Measurements from ENCODE around the gene COL18A1.

The COL18A1 gene

DNA sequence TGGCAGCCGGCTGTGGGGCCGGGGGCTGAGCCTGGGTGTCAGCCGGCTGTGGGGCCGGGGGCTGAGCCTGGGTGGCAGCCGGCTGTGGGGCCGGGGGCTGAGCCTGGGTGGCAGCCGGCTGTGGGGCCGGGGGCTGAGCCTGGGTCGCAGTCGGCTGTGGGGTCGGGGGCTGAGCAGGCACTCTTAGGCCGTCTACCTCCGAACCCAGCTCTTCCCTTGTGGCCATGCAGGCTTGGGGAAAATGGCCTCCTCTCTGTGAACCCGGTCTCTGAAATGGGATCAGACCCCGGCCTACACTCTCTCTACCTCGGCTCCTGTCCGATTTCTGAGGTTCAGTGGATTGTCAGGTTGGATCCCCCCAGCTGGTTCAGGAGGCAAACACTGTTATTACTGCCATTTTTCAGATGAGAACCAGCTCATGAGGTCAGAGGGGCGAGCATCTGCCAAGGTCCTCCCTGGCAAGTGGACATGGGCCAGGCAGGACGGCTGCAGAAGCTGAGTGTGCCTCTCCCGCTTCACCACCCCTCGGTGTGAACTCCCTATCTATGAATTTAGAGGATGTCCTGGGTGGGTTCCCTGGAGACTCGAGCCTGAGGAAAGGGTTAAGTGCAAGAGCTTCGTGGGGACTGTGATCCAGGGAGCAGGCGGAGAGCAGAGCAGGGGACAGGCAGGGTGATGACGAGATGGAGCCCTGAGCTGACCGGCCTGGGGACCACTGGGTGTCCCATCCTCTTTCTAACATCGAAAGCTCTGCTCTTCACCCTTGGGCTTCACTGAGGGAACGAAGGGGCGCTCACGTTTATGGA, 10.9 kb upstream of the COL18A1 start:
- no peak overlapping the region for H3K27ac ChIP-seq
- DNase-seq (ENCODE audit: low read depth, low spot score) = no peak

DNA sequence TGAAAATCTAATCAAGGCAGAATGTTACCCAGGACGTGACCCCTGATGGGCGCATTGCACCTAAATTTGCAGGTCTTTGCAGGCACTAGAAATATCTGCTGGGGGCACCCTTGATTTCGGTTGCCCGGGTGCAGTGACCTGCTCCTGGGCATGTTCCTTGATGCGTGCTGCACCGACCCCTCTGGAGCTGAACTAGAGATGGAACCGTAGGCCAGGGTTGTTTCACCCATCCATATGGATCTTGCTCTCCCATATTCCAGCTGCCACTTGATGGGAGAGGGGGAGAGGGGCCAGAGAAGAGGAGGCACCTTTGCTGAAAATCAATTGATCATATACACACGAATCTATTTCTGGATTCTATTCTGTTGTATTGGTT, 8.4 kb upstream of the COL18A1 start:
- H3K27ac ChIP-seq = no peak overlapping the region
- no peak for DNase-seq (ENCODE audit: low read depth, low spot score)

DNA sequence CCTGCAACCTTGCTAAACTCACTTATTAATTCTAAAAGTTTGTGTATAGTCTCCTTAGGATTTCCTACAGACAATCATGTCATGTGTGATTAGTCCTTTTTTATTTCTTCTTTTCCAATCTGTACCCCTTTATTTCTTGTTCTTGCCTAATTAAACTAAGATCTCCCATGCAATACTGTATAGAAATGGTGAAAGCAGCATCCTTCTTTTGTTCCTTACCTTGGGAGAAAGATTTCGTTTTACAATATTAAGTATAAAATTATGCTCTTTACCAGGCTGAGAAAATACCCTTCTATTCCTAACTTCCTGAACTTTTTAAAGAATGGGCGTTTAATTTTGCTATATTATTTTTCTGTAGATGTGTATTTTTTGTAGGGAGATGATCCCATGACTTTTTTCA, 7.6 kb upstream of the COL18A1 start:
- DNase-seq (ENCODE audit: low read depth, low spot score) = no peak
- no peak overlapping the region for H3K27ac ChIP-seq

DNA sequence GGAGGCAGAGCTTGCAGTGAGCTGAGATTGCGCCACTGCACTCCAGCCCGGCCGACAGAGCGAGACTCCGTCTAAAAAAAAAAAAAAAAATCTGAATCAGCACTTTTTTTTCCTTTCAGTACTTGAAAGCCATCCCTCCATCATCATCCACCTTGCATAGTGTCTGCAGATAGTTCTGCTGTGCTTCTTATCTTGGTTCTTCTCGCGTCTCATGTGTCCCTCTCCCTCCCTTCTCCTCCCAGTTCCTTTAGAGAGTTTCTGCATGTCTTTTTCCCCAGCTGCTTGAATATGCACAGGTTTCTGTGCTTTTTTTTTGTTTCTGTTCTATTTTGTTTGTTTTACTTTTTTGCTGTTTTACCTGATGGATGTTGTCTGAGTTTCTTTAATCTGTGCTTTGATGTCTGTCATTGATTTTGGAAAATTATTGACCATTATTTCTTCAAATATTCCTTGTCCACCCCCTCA, 3.9 kb upstream of the COL18A1 start:
- DNase-seq (ENCODE audit: low read depth, low spot score) = no peak
- no peak overlapping the region for H3K27ac ChIP-seq

DNA sequence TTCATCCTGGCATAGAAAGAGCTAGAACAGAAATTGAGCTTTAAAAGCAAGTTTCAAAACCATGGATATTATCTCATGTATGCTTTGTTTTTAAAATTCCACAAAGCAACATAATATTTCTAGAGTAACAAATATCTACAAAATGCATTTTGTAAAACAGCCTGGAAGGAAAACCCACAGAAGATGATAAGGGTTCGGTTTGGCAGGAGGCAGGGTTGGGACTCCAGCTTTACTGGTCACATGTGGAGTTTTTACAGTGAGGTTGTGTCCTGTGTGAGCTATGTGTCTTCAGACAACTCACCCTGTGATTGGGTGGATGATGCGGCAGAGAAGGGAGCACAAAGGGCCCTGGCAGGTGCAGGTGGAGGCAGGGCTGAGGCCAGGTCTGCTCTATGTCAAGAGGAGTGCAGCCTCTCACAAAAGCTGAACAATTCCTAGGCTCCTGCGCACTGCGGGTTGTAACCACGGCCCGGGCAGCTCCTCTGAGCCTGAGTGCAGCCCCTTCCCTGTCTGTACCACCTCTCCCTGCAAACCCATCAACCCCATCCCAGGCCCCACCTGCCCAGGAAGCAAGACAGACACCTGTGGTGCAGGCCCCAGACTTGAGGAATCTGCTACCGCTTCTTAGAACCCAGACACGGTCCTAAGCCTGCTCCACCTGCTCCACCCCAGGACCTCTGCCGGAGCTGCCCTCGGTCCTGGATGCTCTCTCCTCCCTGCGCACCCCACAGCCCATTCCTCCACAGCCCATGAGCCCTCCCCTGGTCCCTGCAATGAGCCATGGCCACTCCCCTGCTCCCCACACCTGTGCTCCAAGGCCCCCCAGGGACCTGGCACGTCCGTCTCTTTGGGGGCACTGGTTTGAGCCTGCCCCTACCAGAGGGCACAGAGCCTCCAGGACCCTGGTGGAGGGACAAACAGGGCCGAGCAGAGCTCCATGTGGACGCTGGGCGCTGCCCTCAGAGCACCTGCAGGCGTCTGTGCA, 2.8 kb upstream of the COL18A1 start:
- H3K27ac ChIP-seq = no peak overlapping the region
- no peak for DNase-seq (ENCODE audit: low read depth, low spot score)

DNA sequence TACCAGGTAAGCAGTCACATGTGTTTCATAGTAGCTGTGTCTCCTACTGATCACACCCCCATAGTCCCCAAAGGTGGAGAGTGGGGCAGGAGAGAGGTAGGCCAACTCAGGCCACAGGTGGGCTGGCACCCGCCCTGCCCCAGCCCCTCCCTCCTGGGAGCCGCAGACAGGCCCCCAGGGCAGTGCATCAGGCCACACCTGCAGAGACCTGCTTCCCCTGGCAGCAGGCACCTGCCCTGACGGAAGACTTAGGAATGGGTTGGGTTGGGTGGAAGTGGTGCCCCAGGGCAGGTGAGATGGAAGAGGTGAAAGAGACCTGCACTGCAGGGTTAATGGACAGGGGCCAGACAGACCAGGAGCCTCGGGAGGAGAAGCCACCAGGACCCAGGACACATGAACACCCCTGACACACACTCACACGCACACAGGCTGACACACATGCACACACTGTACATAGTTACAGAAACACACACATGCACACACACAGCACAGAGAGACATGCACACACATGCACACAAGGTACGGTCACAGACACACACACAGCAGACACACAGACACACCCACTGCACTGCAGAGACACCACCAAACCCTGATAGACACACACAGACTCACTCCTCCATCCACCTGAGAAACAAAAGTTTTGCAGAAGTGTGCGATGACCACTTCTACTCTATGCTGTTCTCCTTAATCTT, 1.7 kb upstream of the COL18A1 start:
- peak overlapping the region; percentile 45 for H3K27ac ChIP-seq
- peak; percentile 61 for DNase-seq (ENCODE audit: low read depth, low spot score)

DNA sequence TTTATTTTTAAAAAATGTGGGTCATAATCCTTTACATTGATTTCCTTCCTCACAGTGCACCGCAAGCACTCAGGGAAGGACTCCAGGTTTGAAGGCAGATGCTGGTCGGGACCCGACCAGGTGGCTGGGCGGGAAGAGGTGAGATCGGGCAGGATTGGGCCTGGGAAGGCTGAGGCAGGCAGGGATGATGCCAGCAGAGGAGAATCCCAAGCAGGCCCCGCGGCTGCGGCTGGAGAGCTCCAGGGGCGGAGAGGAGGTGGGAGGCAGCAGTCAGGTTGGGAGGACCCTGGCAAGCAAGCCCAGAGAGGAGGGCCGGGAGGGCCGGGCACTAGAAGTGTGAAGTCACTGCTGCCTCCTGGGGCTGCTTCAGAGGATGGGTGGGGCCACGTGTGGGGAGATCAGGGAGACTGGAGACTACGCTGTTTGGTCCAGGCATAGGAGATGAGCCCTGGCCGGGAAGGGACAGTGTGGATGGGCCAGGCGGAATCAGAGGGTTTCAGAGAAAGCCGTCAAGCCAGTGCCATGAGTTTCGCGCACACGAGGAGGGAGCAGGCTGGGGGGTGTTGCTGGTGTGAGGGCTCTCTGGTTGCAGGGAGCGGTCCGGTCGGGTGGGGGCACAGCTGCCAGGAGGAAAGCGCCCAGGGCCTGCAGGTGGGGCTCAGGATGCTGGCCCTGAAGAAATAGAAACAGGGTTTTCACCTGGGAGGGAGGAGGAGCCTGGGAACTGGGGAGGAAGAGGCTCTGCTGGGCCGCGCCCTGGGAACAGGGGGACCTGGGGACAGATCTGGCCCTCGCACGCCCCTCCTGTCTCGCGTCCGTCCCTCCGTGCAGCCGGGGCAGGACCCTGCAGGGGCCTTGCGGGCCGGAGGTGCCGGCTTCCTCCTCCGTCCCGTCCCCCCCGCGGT, 888 bp upstream of the COL18A1 start:
- DNase-seq (ENCODE audit: low read depth, low spot score) = peak; percentile 10
- peak overlapping the region; percentile 45 for H3K27ac ChIP-seq

DNA sequence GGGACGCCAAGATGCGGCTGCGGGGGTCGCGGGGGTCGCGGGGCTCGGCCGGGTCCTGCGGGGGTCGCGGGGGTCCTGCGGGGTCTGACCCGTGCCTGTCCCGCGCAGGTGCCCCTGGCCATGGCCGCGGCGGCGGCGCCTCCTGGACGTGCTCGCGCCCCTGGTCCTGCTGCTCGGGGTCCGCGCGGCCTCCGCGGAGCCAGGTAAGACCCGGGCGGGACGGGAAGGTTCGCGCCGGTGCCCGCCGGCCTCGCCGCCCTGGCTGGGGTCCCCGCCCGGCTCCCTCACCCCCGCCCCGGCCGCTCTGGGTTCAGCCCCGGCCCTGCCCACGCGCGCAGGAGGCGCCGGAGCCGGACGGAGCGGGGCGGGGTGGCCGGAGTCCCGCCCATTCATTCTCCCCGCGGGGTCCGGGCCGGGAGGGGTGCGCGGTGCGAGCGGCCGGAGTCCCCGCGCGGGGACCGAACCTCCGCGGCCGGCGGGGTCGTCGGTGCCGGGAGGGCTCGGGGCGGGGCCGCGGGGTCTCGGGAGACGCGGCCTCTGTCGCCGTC, 380 bp downstream of the COL18A1 start:
- DNase-seq (ENCODE audit: low read depth, low spot score) = no peak
- no peak overlapping the region for H3K27ac ChIP-seq

DNA sequence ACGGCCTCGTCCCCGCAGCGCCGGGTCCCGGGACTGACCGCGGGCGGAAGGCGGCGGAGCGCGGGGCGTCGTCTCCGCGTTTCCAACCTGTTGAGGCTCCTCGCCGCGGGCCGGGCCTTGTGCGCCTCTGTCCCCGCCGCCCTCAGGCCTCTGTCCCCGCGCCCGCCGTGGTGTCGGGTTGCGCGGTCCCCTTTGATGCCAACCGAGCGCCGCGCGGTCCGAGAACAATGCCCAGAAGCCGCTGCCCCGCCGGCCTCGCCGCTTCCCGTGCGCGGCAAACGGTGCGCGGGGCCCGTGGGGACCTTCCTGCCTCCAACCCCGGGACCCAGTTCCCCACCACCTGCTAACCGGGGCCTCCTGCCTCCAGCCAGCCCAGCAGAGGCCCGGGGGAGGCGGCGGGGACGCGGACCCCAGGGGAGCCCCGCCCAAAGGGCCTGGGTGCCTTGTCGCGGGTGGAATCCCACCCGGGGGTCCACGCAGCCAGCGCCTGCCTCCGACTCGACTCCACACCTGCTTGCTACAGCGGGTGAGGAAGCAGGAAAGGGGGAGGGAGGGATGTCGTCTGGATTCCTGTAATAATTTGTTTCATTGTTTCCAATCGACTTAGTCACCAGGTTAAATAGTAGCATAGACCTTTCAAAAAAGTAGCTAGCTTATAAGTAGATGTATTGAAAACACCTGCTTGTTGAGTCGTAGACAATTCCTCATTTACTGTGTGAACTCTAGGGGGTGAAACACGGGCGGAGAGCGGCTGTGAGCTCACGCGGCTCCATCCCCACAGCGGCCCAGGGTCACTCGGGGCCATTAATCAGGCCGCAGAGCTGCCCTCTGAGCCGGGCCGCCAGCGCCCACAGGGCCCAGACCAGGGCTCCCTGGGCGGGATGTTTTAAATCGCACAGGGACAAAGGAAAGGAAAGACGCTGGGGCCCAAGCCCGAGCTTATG, 1.1 kb downstream of the COL18A1 start:
- no peak for DNase-seq (ENCODE audit: low read depth, low spot score)
- no peak overlapping the region for H3K27ac ChIP-seq

DNA sequence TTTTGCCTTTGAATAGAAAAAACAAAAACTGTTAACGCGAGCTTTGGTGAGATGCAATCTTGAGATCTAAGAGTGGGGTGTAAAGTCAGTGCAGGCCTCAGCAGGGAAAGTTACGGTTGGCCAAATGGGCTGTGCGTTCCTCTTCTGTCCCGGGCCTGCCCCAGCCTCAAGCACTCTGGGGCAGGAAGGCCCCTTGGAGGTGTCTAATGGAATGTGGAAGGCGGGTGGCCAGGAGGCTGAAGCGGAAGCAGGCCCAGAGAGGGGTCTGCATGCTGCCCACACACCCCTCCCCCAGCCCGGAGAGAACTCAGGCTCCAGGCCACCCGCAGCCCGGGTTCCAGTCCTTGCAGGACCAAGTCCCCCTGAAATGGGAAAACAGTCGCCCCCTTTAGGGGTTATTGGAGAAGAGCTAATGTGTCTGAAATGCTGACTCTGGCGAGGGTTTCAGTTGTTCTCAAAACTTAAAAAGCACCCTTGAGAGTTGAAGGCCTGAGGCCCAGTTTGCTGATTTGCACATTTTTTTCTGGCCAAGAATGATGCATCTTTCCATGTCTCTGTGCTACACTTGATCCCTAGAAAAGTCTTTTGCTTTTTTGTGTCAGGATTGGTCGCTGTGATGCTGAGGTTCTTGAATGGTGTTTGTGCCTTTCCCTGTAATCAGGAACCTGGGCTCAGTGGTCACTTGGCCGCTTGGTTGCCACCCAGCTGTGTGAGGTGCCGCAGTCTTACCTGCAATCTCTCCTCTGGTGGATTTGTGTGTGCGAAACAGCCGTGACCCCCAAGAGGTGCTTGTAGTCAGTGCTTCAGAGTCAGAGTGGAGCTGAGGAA, 2.0 kb downstream of the COL18A1 start:
- H3K27ac ChIP-seq = no peak overlapping the region
- DNase-seq (ENCODE audit: low read depth, low spot score) = no peak

DNA sequence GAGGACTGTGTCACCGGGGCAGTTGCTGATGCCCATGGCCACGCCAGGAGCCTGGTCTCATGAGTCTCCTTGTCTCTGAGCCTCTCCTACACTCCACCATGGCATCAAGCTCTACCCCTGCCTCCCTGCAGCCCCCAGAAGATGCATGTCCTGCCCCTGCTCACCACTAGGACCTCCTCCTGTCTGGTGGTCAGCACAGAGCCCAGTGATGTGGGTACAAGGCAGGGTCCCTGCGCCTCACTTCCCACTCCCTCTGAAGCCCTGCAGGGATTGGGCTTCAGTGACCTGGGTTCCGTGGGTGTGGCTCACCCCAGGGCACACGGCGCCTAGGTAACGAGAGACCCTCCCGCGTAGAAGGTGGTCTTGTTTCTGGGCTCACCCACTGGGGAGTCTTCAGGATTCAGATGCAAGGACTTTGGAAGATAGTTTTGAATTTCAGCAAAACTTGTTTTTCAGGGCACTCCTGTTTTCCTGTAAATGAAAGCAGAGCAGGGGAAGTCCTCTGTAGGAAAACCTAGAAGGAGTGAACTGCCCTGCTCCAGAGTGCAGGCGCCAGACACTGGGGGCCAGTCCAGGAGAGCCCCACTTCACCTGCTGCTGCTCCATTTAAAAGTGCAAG, 2.8 kb downstream of the COL18A1 start:
- no peak for DNase-seq (ENCODE audit: low read depth, low spot score)
- no peak overlapping the region for H3K27ac ChIP-seq

DNA sequence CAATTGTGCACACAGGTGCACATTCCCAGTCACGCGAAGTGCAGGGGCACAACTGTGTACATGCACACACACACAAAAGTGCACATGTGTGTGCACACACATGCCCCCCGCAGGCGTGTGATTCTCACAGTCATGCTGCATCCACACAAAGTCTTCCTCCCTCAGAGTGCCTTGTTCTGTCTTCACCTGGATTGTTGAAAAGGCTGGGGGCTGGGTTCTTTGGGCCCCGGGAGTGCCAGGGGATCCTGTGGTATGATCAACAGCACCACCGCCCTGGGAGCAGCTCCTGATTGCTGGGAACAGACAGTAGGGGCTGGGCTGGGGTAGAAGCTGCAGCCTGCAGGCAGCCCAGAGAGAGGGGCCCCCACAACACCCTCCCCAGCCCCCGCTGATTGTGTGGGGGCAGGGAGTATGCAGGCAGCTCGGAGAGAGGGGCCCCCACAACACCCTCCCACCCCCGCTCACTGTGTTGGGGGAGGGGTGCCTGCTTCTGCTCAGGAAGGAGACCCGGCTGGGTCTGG, 3.4 kb downstream of the COL18A1 start:
- DNase-seq (ENCODE audit: low read depth, low spot score) = no peak
- H3K27ac ChIP-seq = no peak overlapping the region

DNA sequence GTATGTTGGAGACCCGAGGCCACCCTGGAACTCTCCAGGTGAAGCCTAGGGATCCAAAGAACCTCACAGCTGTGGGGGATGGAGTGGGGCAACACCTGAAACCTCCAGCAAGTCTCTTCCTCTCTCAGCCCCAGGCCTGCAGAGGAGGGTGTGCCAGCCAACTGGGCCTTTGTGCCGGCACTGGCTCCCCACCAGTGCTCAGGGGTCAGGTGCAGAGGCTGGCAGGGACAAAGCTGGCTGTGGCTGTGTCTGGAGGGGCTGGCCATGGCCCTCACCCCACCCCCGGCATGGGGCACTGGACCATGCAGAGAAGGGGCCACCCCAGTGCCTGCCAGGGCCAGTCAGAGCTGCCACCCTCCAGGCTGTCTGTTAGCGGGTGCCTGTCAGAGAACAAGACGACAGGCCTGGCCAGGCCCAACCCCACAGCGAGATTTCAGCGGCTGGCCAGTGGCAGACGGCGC, 3.9 kb downstream of the COL18A1 start:
- no peak overlapping the region for H3K27ac ChIP-seq
- DNase-seq (ENCODE audit: low read depth, low spot score) = no peak

DNA sequence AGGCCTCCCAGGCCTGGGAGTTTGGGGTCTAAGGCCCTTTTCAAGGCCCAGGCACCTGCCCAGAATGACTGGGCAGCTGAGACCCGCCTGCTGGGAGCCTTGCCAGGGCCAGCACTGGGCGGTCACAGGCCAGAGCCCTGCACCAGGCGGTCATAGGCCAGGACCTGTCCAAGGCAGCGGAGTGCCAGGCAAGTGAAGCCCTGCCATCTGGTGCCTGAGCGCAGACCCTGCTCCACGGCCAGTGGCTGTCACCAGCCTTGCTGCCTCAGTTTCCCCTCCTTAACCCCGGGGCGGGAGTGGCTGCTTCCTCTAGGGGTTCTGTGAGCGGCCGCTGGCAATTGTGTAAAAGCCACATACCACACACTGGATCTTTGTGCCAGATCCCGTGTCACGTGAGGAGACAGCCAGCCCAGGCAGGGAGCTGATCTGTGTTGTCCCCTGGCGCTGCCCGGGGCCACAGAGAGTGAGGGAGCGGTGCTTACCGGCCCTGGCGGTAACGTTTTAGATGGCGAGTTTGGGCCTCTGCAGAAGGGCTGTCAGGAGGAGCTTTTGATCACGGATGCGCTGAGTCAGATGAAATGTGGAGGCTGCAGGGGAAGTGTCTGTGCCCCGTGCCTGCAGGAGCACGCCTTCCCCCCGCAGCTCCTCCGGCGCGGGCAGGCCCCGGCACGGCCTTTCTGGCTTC, 4.6 kb downstream of the COL18A1 start:
- peak overlapping the region; percentile 19 for H3K27ac ChIP-seq
- DNase-seq (ENCODE audit: low read depth, low spot score) = peak; percentile 41

DNA sequence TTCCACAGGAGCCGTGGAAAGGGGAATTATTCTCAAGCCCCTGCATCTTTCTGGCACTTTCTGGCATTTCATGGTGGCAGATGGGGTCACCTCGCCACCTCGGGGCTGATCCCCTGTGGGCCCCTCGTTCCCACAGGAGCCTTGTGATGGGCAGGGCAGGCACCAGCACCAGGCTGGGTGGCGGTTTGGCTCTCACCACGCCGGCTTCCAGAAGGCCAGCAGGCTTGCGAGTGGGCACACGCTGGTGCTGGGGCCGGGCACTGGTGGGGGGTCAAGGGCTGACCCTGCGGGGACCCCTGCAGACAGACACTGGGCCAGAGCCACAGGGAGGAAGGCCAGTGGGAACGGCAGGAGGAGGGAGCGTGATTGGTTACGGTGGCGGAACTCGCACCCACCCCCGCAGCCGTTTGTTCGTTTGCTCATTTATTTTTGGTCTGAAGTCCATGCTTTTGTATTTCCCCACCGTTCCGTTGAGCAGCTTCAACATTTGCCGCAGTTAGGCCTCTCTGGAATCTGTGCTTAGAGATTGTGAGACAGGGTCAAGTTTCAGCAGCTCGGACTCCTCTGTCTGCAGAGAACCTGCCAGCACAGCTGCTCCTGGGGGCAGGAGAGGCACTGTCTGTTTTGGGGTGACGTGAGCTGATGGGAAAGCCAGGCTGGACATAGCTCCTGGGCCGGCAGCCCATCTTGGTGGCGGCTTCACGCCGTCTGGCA, 5.3 kb downstream of the COL18A1 start:
- no peak for DNase-seq (ENCODE audit: low read depth, low spot score)
- H3K27ac ChIP-seq = no peak overlapping the region

Data from epithelial cell of prostate (primary cell).